Activated T-cell treated with anti-CD3 and anti-CD28 coated beads, Interleukin-2, amount 50 U/mL, for 24 hours (primary cell): ENCODE measurements around the gene ZNF555.
"Not testable (repeated sequence)": the region's sequence is repeated elsewhere in the genome, so short reads cannot be mapped to it uniquely, and the experiment has no call there.

Source experiments
- DNase-seq: peaks from one replicate; pipeline ENCODE4 v3.0.0-alpha.2; 2020
- H3K27ac Mint-ChIP-seq: 2 replicates; pipeline ENCODE4 v1.8.0; 2020; ENCODE audit warnings: mild to moderate bottlenecking, mixed read lengths
- H3K27me3 Mint-ChIP-seq: 2 replicates; pipeline ENCODE4 v1.8.0; 2020; ENCODE audit warnings: mixed read lengths
- H3K36me3 Mint-ChIP-seq: 2 replicates; pipeline ENCODE4 v1.8.0; 2020; ENCODE audit warnings: low read depth, mixed read lengths
- H3K4me1 Mint-ChIP-seq: 2 replicates; pipeline ENCODE4 v1.8.0; 2020; ENCODE audit warnings: low read depth, mixed read lengths
- H3K4me3 Mint-ChIP-seq: 2 replicates; pipeline ENCODE4 v1.8.0; 2020; ENCODE audit warnings: mild to moderate bottlenecking, moderate library complexity, mixed read lengths
- H3K9me3 Mint-ChIP-seq: 2 replicates; pipeline ENCODE4 v1.8.0; 2020; ENCODE audit warnings: mixed read lengths

Gene ZNF555

GRCh38 chr19:2900296-2901252 lies 59.3 kb downstream of the ZNF555 start, which contains the start of gene ZNF57:
TSS of gene ZNF57 (plus strand) at chr19:2900928. CDS start at chr19:2901046, 118 bp downstream.
- H3K4me3 Mint-ChIP-seq = peak within 1 kb of the TSS; percentile 99
- H3K27ac Mint-ChIP-seq = peak within 1 kb of the TSS; percentile 96
- DNase-seq = peak; percentile 97
- H3K9me3 Mint-ChIP-seq = peaks cover 13% of the 10 kb centered on the region
- H3K27me3 Mint-ChIP-seq = no peaks in the 10 kb centered on the region
- H3K36me3 Mint-ChIP-seq = peaks cover 5% of the 10 kb centered on the region
- peaks cover 25% of the 10 kb centered on the region for H3K4me1 Mint-ChIP-seq

- H3K27me3 Mint-ChIP-seq = no peaks in the 10 kb centered on the region
- no peak overlapping the region for H3K27ac Mint-ChIP-seq
- peaks cover under 1% of the 10 kb centered on the region for H3K9me3 Mint-ChIP-seq
- H3K4me3 Mint-ChIP-seq = peak overlapping the region; percentile 99
- H3K36me3 Mint-ChIP-seq = peaks cover 8% of the 10 kb centered on the region
- no peak for DNase-seq
- peaks cover 30% of the 10 kb centered on the region for H3K4me1 Mint-ChIP-seq
Observed at GRCh38 chr19:2902590-2903218, 61.4 kb downstream of the ZNF555 start.

GRCh38 chr19:2903326-2903725 lies 62.1 kb downstream of the ZNF555 start:
- H3K36me3 Mint-ChIP-seq, H3K27me3 Mint-ChIP-seq, H3K9me3 Mint-ChIP-seq, H3K27ac Mint-ChIP-seq, H3K4me3 Mint-ChIP-seq, DNase-seq: not testable (repeated sequence)
- peaks cover 33% of the 10 kb centered on the region for H3K4me1 Mint-ChIP-seq

- H3K27me3 Mint-ChIP-seq = no peaks in the 10 kb centered on the region
- no peak overlapping the region for H3K27ac Mint-ChIP-seq
- H3K4me3 Mint-ChIP-seq = no peak overlapping the region
- H3K9me3 Mint-ChIP-seq = peaks cover 2% of the 10 kb centered on the region
- DNase-seq = no peak
- peaks cover 18% of the 10 kb centered on the region for H3K36me3 Mint-ChIP-seq
- H3K4me1 Mint-ChIP-seq = peaks cover 41% of the 10 kb centered on the region
Observed at GRCh38 chr19:2905918-2906519, 64.7 kb downstream of the ZNF555 start.

DNA sequence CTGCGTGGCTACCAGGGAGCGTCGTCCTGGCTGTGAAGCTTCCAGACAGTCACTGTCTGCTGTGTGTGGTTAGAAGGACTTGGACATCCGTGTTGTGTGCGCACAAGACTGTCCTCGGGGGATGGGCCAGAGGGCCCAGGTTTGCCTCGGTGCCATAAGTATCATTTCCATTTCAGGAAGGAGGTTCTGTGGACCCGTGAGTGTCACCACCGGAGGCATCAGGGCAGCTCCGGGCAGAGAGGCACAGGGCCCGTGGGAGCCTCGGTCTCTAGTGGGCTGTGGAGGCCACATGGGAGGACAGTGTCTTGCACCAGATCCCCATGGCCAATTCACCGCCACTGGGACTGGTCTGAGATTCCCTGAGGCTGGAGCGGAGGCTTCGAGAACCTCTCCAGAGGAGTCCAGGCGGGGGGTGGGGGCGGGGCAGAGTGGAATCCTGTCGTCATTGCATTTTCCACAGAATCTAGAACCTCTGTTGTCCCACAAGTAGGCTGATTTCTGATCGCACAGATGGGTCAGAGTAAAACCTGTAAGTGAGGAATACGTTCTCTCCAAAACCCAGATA lies 65.4 kb downstream of the ZNF555 start:
- Mint-ChIP-seq H3K9me3 (peaks cover 2% of the 10 kb centered on the region), H3K27ac (no peak overlapping the region), H3K4me3 (no peak overlapping the region), H3K36me3 (peaks cover 21% of the 10 kb centered on the region), H3K4me1 (peaks cover 42% of the 10 kb centered on the region), H3K27me3 (no peaks in the 10 kb centered on the region)
- no peak for DNase-seq
